Pancreas (tissue), 10 donors: ENCODE measurements around the gene TPBGL. TPM values are rescaled to one million over a fixed set of nuclear protein-coding genes. Genes with fewer than 3 reads are reported as not detected.

Source experiments
- ATAC-seq, 4 donors: fragments of 200-7000 bp; cut with Tn5 transposase; one replicate each; pipeline versions ENCODE4 v1.8.0 to v1.9.1; 2020; ENCODE audit warnings: mild to moderate bottlenecking in 4 of 4, moderate library complexity in 4 of 4
- DNase-seq, 6 donors: peaks; one replicate each; pipeline ENCODE4 v3.0.0-alpha.2; 2020
- FAIRE-seq: peaks from 2 replicates; lab custom pipeline; 2012; peaks lifted over from hg19 to GRCh38; lab: Jason Lieb, UNC
- H3K27ac ChIP-seq, 4 donors: fragments of 200-600 bp; sonication (generic); 1 replicate in 3 of 4; 2 replicates in 1 of 4; pipeline versions ENCODE4 v1.5.0 to v1.8.0; 2020
- H3K27me3 ChIP-seq, 4 donors: fragments of 200-600 bp; one replicate each; pipeline ENCODE4 v1.8.0; 2021
- H3K36me3 ChIP-seq, 3 donors: fragments of 200-600 bp; sonication (generic) in 1 of 3; one replicate each; pipeline versions ENCODE4 v1.5.0 to v1.8.0; 2020 to 2021
- H3K4me1 ChIP-seq, 3 donors: fragments of 200-600 bp; one replicate each; pipeline ENCODE4 v1.8.0; 2021
- H3K4me3 ChIP-seq, 4 donors: fragments of 200-600 bp; sonication (generic) in 2 of 4; one replicate each; pipeline versions ENCODE4 v1.5.0 to v1.8.0; 2020 to 2021
- H3K9me3 ChIP-seq, 4 donors: fragments of 200-600 bp; one replicate each; pipeline ENCODE4 v1.8.0; 2021
- WGBS, 2 donors: extraction: QIAGEN DNeasy Blood & Tissue Kit; methylation state at CpG; one replicate each; pipeline ENCODE4 v1.1.7; 2013; 5-methylcytosine and 5-hydroxymethylcytosine counted together
- intact Hi-C, 3 donors: fragments of 100-400 bp; cut with DNase I; formaldehyde crosslinking; loops; one replicate each; pipeline versions ENCODE4 v1.11.1 to v1.14.2; 2022
- polyA plus RNA-seq, 2 donors: library from polyadenylated mRNA; stranded (reverse); fragments of 200-250 nt; gene quantifications; one replicate each; pipeline ENCODE4 v1.2.3, GENCODE V29; 2013
- total RNA-seq, 6 donors: library from RNA; stranded (reverse); fragmentation: NEBNext Ultra II Directional in 4 of 6; extraction: Animal tissue kit (Norgen Biotek cat#: 25700) in 4 of 6; gene quantifications; one replicate each; pipeline versions ENCODE4 v1.2.1 to v1.2.4, GENCODE V29; 2021 to 2023
- TF ChIP-seq, protein P1 (sequence below), 4 donors: fragments of 200-600 bp; sonication (generic) in 3 of 4; IDR thresholded peaks; one replicate each; pipeline versions ENCODE4 v1.5.0 to v1.8.0; 2021; ENCODE audit warnings: antibody characterized with exemption in 4 of 4
- donor health status: healthy with polysubstance abuse.
- donor health status: DM: no; HTN: no; CAD: no; lungs with moderate emphysema.
- donor health status: DM: no; HTN: no; CAD: no.
- donor health status: control.
- donor health status: control.
- donor health status: Bipolar disorder and iron deficiency.
- donor health status: DM: yes; HTN: yes; CAD: no.
- donor health status: DM: no; HTN: no; CAD: no.
- donor health status: DM: no; HTN: no; CAD: no.
- donor health status: DM: yes; HTN: yes; CAD: no.

TPBGL gene
- total and polyA plus RNA-seq, 8 donors, result 0.04 to 0.28 (median 0.09) TPM; not detected in 1

DNA sequence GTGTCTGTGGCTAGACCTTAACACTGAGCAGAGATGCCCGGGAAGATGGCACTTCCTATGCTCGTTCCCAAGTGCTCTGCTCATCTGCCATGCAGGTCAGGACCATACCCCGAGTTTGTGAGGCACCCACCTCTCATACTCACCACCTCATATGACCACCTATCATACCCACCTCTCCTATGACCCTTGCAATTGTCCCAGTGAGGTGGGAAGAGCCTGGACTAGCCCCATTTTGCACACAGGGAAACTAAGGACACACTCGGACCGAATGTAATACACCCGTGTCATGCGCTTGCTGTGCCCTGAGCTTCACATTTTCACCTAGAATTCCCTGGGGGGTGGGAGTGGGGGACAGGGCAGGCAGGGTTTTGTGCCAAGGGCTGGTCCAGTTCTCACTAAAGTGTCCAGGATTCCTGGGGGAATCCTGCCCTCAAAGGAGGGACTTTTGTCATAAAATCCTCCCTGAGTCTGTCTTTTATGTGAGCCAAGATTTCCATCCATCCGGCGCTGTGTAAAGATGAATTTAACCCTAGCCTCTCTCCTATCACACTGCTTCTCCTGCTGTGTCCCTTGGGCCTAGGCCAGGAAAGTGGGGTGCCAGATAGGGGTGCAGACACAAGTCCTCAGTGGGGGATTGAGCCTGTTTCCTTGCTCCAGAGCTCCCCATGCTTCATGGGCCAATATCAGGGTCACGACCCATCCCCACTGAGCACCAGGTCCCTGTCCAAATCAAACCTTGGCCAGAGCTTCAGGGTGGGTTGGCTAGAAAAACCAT is 20.0 kb downstream of the TPBGL start:
- Histone ChIP-seq H3K36me3 (no peaks in the 10 kb centered on the region), H3K27ac (no peak overlapping the region), H3K27me3 (no peaks in the 10 kb centered on the region), H3K9me3 (no peaks in the 10 kb centered on the region), H3K4me3 (no peak overlapping the region), H3K4me1 (no peaks in the 10 kb centered on the region)
- peak in 1 of 4 donors; percentile 9 for ATAC-seq
- DNase-seq, result peak in 1 of 6 donors; percentile 36
- no peak for FAIRE-seq
- TF ChIP-seq, protein P1, sequence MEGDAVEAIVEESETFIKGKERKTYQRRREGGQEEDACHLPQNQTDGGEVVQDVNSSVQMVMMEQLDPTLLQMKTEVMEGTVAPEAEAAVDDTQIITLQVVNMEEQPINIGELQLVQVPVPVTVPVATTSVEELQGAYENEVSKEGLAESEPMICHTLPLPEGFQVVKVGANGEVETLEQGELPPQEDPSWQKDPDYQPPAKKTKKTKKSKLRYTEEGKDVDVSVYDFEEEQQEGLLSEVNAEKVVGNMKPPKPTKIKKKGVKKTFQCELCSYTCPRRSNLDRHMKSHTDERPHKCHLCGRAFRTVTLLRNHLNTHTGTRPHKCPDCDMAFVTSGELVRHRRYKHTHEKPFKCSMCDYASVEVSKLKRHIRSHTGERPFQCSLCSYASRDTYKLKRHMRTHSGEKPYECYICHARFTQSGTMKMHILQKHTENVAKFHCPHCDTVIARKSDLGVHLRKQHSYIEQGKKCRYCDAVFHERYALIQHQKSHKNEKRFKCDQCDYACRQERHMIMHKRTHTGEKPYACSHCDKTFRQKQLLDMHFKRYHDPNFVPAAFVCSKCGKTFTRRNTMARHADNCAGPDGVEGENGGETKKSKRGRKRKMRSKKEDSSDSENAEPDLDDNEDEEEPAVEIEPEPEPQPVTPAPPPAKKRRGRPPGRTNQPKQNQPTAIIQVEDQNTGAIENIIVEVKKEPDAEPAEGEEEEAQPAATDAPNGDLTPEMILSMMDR (IDR thresholded peaks at IDR 0.05), result no peak
- intact Hi-C loops, result no loop called here
- WGBS, 2 donors, result 38 to 43% methylated on average over 10 of the region's 10 CpGs

DNA sequence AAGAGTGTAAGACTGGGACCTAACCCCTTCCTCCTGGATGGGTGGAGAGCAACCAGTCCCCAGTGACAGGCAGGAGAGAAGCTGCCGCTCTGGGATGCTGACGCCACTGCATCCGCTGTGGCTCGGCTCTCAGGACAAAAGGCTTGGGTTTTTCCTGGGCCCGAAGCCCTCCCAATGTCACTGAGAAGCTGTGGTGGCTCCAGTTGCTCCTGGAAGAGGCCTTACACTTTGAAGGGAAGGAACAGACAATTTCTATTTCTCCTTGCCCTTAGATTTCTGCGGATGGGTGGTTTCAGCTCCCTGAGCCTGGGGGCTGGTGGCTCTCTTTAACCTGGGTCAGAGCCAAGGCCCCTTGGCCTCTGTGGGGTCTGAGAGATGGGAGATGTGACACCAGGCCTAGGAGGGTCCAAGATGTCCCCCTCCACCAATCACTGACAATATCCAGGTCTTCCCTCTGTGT is 21.4 kb downstream of the TPBGL start:
- FAIRE-seq (no peak), ATAC-seq (peak in 1 of 4 donors; percentile 9), DNase-seq (peak in 1 of 6 donors; percentile 46)
- H3K9me3 ChIP-seq, result no peaks in the 10 kb centered on the region
- H3K4me1 ChIP-seq, result no peaks in the 10 kb centered on the region
- 79 to 81% methylated on average over 6 of the region's 6 CpGs for WGBS, 2 donors
- TF ChIP-seq, protein P1 (IDR thresholded peaks at IDR 0.05), result no peak
- no peaks in the 10 kb centered on the region for H3K27me3 ChIP-seq
- H3K36me3 ChIP-seq, result no peaks in the 10 kb centered on the region
- intact Hi-C loops, result no loop called here
- H3K27ac ChIP-seq, result no peak overlapping the region
- no peak overlapping the region for H3K4me3 ChIP-seq

DNA sequence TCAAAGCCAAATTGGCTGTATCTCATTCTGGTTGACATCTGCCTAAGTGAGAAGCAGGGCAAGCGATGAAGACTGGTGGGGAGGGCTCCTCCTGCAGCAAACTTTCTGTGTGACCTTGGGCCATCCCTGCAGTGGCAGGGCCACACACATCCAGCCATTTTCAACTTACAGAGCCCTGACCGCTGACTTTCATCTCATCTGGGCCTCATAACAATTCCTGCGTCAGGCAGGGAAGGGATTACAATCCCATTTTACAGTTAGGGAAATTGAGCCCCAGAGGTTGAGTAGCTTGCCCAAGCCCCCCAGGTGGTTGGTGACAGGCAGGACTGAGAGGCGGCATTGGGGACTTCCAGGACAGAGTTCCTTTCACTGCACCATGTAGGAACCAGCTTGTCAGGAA is 21.9 kb downstream of the TPBGL start:
- no peak for FAIRE-seq
- 67 to 82% methylated on average over 4 of the region's 4 CpGs for WGBS, 2 donors
- no peaks in the 10 kb centered on the region for H3K36me3 ChIP-seq
- H3K9me3 ChIP-seq, result no peaks in the 10 kb centered on the region
- peak in 2 of 4 donors; percentile 1 to 13 for ATAC-seq
- no peaks in the 10 kb centered on the region for H3K27me3 ChIP-seq
- intact Hi-C loops, result no loop called here
- no peaks in the 10 kb centered on the region for H3K4me1 ChIP-seq
- H3K27ac ChIP-seq, result no peak overlapping the region
- peak in 1 of 6 donors; percentile 29 for DNase-seq
- H3K4me3 ChIP-seq, result no peak overlapping the region
- TF ChIP-seq, protein P1 (IDR thresholded peaks at IDR 0.05), result no peak

DNA sequence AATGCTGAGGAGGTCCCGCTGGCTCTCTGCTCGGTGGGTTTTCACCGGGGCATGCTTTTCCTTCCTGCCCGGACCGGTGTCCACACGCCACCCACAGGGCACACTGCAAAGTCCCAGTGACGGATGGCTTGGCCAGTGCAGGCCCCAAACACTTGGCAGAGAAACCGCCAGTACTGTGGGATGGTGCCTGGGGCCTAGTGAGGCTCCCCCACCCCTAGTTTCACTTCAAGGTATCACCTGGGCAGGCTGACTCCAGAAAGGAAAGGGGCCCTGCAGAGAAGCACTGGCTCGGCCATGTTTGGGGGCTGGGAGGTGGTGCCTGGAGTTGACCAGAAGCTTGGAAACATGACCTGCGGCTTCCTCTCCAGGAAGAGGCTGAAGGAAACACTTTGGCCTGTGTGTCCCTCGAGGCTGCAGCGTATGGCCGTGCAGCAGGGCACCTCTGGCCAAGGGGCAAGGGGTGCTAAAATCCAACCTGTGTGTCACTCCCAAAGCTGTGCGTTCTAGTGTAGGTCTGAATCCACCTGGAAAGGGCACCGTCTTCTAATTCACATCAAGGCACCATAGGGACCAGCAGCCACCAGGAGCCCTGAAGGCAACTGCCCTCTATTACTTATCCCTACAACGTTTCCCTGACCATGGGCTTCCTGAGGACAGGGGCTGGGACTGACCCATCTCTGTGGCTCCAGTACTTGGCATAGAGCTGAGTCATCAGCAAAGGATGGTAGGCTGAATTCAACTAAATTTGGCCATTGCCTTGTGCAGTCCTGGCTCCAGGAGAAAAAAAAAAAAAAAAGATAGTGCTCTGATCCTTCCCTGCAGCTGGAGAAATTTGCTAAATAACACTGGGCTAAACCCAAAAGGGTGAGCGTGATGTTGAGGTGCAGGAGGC is 22.6 kb downstream of the TPBGL start:
- Histone ChIP-seq H3K27ac (no peak overlapping the region), H3K4me3 (no peak overlapping the region), H3K9me3 (no peaks in the 10 kb centered on the region), H3K4me1 (no peaks in the 10 kb centered on the region), H3K36me3 (no peaks in the 10 kb centered on the region), H3K27me3 (no peaks in the 10 kb centered on the region)
- FAIRE-seq, result no peak
- WGBS, 2 donors, result 67 to 68% methylated on average over 17 of the region's 17 CpGs
- TF ChIP-seq, protein P1 (IDR thresholded peaks at IDR 0.05), result no peak
- intact Hi-C loops, result no loop called here
- peak in 1 of 6 donors; percentile 55 for DNase-seq
- ATAC-seq, result peak in 3 of 4 donors; percentile 11 to 23 (median 15)
